Renal cortical epithelial cell (primary cell): ENCODE data around the gene ART1. TPM values are rescaled to one million over a fixed set of nuclear protein-coding genes. Genes with fewer than 3 reads are reported as not detected.

Experiments used
- DNase-seq: peaks from one replicate; pipeline ENCODE4 v3.0.0-alpha.2; 2011; ENCODE audit warnings: low read depth
- total RNA-seq: library from RNA; depleted of rRNA; stranded (reverse); fragments of >200 nt; gene quantifications from 2 replicates; pipeline ENCODE4 v1.2.3, GENCODE V29; 2014

ART1 gene
- total RNA-seq, 1 donor from 2014 or later: not detected

DNA sequence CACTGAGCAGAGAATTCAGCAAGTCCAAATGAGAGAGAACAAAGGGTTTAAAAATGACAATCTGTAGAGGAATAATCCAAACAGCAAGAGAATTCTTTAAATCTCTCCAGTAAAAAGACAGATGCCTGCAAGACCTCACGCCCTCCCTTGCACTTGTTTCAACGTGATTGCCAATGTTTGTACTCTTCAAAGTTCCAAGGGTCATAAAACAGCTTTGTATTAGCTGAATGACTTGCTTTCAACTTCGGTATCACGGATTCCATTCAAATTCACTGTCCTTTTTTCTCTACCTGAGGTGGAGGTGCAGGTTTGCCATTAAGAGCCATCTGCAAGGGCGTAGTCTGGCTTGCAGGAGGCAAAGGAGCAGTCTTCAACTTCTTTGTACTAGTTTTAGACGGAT is 67.3 kb downstream of the ART1 start:
- DNase-seq: no peak

Other genes starting within 250 kb of the ART1 start
- not detected in 2 replicates for gene ART5, start 3.1 kb upstream of the ART1 start, total RNA-seq
- 0.35 and 0.45 TPM in 2 replicates for gene CHRNA10, start 26.3 kb downstream of the ART1 start, total RNA-seq
- 125 and 159 TPM in 2 replicates for gene NUP98, start 152.4 kb downstream of the ART1 start, total RNA-seq
- gene PGAP2, start 163.4 kb downstream of the ART1 start, total RNA-seq: 7.1 and 18.7 TPM in 2 replicates
- gene RHOG, start 195.8 kb downstream of the ART1 start, total RNA-seq: 5.6 and 20.5 TPM in 2 replicates
- 38.9 and 82.6 TPM in 2 replicates for gene STIM1, start 210.5 kb downstream of the ART1 start, total RNA-seq